NCI-H2171 treated with DMSO at 0.1 percent for 48 hours (cell line): ENCODE data around the gene CMPK2.
"Not testable (repeated sequence)": the region's sequence is repeated elsewhere in the genome, so short reads cannot be mapped to it uniquely, and the experiment has no call there.

Experiments
- DNase-seq: peaks from one replicate; lab custom pipeline; 2025; lab: John Stamatoyannopoulos, UW

Gene CMPK2, protein sequence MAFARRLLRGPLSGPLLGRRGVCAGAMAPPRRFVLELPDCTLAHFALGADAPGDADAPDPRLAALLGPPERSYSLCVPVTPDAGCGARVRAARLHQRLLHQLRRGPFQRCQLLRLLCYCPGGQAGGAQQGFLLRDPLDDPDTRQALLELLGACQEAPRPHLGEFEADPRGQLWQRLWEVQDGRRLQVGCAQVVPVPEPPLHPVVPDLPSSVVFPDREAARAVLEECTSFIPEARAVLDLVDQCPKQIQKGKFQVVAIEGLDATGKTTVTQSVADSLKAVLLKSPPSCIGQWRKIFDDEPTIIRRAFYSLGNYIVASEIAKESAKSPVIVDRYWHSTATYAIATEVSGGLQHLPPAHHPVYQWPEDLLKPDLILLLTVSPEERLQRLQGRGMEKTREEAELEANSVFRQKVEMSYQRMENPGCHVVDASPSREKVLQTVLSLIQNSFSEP

DNA sequence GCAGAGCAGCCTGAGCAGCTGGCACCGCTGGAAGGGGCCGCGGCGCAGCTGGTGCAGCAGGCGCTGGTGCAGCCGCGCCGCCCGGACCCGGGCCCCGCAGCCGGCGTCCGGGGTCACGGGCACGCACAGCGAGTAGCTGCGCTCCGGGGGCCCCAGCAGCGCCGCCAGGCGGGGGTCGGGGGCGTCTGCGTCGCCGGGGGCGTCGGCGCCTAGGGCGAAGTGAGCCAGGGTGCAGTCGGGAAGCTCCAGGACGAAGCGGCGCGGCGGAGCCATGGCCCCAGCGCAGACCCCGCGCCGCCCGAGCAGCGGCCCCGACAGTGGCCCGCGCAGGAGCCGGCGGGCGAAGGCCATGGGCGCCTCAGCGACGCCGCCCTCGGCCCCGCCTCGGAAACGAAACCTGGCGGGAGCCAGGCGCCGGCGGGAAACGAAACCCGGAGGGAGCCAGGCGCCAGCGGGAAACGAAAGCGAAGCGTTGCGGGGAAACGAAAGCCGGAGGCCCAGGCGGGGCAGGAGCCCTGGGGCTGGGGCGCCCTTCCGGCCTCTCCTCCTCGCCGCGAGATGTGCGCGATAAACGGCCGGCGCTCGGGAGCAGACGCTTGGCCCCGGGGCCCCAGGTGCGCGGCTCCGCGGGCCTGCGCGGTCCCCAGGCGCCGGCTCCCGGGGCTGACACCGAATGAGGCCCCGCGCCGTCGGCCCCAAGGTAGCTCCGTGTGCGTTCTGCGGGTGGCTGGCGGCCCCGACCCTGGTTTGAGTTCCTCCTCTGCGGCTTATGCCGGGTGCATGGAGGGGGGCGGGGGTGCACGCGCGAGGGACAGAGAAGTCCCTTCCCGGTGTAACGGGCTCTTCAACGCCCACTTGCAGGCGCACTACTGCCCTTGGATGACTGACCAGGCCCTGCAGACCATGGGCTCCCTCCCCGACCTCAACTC lies at the start of gene CMPK2:
TSS of gene CMPK2 (minus strand) at position 562 of the 929 bp plus-strand sequence. CDS start at position 351, 211 bp downstream.
- peak; percentile 75 for DNase-seq

DNA sequence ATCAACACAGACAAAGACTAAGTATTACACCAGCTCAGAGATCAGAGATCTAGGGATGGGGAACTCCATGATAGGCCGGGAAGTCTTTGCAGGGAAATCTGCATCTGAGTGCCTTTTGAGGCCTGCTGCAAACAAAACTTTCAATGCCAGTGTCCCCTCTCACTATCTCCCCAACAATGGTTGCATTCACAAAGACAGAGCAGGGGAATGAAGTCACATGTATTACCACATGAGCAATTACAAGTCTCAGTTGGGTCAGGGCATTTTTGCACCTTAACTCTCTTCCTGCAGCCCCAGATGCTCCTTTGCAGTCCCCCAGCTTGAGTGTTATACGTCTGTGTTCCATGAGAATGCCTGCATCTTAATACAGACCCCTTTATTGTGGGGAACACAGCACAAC lies 49.7 kb upstream of the CMPK2 start:
- no peak for DNase-seq

DNA sequence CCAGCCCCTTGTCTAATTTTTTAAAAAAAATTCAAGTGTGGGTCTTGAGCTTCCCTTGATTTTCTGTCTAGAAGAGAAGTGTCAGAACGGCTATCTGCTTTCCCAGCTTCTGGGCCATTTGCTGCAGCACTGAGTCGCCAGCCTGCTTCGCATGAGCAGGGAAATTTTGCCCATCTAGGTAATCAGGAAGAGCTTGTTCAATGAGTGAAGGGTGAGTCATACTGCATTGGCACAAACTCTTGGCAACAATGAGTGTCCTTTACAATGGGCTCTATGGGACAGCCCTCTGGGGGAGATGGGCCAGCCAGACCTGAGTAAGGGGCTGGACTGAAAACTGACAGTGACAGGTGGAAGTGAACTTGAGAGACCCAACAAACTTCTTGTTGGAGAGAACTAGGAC lies 49.1 kb upstream of the CMPK2 start:
- DNase-seq, result no peak

DNA sequence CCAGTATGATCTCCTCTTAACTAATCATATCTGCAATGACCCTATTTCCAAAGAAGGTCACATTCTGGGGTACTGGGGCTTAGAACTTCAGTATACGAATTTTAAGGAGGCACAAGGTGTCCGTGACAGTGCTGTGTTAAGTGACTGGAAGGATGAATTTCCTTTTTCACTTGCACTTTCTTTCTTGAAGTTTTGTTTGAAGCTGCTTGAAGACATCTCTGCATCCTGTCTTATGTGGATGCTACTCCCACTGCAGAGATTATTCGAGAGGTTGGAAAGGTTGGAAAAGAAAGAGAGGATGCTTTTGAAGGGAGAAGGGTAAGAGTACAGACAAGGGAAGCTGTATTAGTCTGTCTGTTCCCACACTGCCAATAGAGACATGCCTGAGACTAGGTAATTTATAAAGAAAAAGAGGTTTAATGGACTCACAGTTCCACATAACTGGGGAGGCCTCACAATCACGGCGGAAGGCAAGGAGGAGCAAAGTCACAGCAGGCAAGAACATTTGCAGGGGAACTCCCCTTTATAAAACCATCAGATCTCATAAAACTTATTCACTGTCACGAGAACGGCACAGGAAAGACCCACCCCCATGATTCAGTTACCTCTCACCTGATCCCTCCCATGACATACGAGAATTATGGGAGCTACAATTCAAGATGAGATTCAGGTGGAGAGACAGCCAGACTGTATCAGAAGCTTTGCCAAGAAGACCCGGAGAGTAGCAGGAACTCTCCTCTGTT lies 47.9 kb upstream of the CMPK2 start:
- no peak for DNase-seq

DNA sequence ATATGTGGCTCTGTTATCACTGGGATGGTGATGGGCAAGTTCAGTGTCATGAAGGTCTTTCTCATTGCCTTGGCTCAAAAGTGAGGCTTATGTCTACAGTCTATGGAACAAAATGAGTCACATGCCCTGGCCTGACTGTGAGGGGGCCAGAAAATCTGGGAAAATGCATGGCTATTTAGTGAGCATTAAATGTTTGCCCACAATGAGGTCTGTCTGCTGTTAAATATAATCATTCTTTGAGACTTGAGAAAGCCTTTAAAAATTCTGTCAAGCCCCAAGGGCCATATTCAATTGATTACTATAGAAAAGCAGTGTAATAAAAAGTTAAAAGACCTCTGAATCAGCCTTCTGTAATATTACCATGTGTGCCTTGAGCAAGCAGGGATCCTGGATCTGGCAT lies 46.0 kb upstream of the CMPK2 start:
- no peak for DNase-seq

DNA sequence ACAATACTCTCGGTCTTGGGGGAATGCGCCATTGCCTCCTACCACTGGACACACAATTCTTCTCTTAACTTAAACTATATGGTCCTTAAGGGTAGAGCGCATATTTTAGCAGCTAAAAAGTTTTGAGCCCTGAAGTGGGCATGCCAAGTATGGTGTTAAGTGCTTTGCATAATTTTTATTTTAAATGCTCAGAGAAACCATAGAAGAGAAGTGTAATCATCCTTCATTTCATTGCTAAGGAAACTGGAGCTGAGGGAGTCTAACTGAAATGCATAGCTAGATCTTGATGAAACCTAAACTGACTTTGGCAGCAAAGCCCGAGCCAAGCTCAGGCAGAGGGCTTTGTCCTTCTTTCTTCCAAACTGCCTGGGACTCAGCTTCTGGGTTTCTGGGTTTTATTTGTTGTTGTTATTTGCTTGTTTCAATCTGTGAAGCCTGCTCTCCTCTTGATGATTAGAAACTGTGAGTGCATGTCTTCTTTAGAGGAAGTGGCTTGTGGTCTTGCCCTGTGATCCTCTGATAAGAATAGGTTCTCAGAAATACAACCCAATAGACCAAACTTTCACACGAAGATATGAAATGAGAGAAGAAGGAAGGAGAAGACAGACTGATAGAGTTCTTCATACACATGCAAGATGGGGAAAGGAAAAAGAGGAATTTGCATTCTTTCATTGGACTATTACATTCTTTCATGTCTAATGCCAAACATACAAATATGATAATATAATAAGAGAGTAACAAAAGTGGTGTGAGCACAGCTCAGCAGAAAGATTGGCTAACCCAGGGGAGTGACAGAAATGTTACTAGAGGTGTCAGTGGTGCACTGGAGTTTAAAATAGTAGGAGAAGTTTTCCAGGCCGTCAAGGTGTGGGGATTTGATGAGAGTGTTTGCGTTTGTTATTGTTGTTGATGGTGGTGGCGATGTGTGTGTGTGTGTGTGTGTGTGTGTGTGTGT lies 44.0 kb upstream of the CMPK2 start:
- DNase-seq, result no peak

DNA sequence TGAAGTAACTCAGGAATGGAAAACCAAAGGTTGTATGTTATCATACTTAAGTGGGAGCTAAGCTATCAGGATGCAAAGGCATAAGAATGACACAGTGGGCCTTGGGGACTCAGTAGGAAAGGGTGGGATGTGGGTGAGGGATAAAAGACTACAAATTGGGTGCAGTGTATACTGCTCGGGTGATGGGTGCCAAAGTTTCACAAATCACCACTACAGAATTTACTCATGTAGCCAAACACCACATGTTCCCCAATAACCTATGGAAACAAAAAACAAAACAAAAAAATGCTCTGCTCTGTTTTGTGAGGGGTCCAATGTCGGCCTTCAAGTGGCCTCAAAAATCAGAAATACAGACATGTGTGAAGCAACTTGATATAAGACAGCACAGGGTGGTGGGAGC lies 42.6 kb upstream of the CMPK2 start:
- no peak for DNase-seq

DNA sequence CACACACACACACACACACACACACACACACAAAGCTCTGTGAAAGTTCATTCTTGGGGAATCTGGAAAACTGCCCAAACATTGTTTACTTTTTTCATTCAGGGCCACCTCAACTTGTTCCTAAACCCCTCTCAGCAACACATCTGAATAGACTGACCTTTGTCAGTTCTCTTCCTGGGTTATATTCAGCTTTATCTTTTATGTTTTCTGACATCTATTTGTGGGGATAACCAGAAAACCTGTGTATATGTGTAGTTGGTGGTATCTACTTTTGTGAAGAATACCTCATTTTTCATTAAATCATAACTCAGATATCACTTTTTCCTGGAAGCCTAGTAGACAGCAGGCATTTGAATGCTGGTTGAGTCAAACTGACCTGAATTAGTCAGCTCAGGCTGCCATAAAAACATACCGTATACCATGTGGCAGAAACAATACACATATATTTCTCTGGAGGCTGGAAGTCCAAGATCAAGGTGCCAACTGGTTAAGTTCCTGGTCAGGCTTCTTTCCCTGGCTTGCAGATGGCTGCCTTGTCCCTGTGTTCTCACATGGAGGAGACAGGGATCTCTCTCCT lies 40.5 kb upstream of the CMPK2 start:
- DNase-seq, result no peak

DNA sequence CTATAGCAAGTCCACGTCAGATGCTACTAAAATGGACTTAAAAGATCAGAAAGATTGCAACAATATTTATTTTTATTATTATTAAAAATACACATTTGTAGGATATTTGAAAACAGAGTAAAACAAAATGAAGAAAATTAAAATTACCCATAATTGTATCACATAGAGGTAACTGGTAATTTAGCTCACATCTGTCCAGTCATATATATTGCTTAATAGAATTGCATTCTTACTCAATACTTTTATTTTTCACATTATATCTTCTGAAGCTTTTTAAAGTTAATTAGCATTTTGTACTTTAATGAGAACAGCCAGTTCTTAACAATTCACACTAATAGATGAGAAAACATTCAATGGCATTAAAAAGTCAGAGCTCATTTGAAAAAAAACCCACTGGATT lies 40.0 kb upstream of the CMPK2 start:
- no peak for DNase-seq

DNA sequence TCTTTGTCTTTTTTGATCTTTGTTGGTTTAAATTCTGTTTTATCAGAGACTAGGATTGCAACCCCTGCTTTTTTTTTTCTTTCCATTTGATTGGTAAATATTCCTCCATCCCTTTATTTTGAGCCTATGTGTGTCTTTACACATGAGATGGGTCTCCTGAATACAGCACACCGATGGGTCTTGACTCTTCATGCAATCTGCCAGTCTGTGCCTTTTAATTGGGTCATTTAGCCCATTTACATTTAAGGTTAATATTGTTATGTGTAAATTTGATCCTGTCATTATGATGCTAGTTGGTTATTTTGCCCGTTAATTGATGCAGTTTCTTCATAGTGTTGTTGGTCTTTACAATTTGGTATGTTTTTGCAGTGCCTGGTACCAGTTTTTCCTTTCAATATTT lies 36.9 kb upstream of the CMPK2 start:
- DNase-seq, result not testable (repeated sequence)

DNA sequence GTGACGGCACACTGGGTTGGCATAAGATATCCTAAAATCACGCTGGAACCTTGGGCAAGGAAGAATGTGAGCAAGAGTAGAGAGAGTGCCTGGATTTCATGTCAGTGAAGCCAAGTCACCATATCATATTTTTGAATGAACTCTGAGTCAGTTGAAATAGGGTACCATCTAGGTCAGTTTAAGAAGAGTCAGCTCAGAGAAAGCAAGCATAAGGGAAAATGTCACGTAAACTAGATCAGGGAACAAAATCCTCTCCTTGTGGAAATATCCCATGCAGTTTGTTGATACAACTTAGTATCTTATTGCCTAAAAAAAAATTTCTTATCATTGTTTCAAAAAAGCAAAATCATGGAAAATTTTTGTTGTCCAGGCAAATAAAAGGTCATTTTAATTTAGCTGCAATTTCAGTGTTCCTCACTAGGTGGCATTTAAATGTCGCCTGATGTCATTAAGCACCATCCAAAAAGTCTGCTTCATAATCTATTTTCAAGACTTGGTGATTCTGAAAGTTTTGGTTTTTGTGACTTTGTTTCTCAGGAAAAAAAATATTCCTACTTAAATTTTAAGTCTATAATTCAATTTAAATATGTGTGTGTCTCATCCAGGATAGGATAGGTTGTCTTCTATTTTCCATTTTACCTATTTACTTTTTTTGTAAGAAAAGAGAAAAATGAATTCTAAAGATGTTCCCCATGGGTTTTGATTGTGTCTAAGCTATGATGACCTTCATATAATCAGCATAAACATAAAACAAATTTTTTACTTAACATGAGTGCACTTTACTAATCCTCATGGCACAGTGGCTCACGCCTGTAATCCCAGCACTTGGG lies 31.4 kb upstream of the CMPK2 start:
- peak; percentile 42 for DNase-seq

DNA sequence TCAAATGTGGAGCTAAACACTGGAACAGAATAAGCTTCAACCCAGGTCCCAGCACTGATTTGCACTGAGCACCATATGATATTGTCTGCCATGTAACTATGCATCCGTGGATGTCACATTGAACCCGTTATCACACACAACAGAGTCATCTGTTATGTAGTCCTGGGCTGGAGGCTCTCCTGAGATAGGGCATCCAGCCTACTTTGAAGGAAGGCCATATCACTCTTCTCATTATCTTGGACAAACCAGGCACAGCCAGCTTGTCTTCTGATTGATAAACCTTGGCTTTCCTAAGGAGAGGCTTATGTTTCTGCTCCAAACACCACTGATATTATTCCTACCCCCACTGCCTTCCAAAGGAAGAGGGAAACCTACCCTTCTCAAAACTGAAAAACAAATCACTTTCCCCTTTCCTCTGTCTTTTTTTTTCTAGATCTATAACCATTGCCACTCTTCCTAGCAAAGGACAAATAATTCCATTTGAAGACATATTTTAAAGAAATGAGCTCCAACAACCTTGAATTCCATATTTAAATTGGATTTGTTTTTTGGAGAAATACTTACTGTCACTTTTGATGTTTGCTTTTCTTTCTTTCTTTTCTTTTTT lies 28.3 kb upstream of the CMPK2 start:
- DNase-seq, result no peak

DNA sequence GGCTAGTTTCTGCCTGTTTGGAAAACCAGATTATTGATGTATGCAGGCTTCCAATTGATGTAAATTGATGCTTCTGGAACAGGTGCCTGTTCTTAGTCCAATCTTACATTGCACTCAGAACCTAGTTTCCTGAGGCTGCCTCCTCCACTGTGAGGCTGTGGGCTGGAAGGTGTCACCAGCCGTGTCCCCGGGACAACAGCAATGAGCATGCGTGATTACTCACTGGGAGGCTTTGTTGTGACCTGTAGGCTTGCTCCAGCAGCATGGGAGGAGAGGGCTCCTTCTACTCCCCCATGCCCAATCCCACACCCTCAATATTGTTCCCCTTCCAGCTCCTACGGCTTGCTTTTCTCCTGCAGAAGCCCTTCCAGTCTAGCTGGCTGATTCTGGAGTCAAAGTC lies 23.0 kb upstream of the CMPK2 start:
- no peak for DNase-seq

DNA sequence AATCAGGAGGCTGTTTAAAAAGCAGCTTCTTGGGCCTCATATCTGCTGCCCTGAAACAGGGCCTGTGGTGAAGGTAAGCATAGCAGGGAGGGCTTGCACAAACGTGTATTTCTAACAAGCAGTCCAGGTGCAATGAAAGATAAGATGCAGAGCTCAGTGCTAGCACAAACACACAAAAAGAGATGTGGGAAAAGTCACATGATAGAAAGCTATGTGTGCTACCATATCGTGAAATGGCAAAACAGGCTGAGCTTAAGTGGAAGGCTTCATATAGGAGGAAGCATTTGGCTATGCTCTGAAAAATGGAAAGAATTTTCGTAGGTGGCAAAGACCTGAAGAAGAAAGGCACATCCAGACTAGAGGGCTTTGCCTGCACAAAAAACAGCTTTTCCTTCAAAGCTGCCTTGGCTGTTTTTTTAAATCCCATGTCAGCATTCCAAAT lies 22.1 kb upstream of the CMPK2 start:
- no peak for DNase-seq

DNA sequence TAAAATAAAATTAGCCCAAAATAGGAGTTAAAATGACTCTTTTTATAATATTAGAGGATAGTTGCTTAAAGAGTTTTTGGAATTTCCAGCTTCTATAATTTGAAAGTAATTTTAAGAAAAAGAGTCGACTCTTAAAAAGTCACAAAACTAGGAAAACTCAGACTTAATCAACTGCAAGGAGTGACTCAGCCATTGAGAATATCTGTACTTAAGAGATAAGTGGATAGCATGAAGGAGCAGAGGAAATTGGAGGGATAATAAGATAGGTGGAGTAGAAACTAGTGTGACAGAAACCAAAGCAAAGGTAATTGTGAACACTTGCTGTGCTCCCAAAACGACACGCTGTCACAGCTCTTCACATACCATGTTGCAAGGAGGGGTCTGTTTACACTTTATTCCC lies 20.3 kb upstream of the CMPK2 start:
- no peak for DNase-seq

DNA sequence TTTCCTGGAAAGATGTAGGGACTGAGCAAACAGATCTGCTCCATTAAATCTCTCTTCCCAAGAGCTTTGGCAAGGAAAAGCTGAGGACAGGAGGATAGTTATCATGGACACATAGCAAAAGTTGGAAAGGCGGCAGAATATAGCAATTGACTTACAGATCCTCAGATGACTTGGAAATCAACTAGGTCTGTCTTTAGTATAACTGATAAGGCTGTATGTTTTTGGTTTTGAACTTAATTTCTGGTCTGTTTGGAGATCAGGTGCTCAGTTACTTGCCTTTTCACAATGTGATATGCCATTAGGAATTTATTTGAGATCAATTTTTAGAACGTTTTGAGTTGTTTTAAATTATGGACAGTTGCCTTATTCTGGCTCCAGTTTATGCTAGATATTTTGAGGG lies 19.8 kb upstream of the CMPK2 start:
- DNase-seq, result no peak

DNA sequence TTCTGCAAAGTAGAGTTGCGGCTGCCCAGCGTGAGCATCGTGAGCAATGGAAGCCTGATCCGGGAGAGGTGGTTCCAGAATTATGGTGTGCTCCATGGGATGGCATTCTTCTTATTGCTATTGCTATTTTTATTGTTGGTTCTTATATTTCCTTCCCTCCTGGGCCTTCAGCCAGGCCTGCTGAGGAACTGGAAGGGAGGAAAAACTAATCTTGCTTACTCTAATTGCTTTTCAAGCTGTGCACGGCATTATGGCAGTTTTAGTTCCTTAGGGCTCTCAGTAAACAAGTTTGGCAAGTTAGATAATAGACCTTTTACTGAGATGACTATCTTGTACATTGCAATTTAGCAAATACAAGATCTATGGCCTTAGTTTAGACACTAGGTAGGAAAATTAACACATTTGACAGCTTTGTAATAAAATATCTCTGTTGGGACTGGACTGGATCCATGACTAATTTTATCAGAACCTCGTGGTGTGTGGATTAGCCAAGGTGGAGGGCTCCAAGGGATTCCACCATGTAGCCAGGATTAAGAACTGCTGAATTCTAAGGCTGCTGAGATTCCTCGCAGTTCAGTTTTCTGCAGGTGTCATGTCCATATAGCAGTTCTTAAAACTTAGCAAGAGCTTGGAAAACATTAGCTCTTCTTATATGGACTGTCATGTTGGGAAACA lies 17.9 kb upstream of the CMPK2 start:
- no peak for DNase-seq

DNA sequence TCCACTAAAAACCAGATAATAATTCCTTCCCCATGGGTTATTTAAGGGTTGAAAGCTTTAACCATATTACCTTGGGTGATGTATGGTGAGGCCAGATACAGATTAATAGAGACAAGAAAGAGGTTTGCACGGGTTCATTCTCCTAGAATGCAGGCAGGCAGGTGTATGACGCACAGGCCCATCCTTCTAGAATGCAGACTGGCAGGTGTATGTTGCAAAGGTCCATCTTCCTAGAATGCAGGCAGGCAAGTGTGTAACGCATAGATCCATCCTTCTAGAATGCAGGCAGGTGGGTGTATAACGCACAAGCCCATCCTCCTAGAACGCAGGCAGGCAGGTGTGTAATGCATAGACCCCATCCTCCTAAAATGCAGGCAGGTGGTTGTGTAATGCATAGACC lies 15.8 kb upstream of the CMPK2 start:
- DNase-seq, result no peak

DNA sequence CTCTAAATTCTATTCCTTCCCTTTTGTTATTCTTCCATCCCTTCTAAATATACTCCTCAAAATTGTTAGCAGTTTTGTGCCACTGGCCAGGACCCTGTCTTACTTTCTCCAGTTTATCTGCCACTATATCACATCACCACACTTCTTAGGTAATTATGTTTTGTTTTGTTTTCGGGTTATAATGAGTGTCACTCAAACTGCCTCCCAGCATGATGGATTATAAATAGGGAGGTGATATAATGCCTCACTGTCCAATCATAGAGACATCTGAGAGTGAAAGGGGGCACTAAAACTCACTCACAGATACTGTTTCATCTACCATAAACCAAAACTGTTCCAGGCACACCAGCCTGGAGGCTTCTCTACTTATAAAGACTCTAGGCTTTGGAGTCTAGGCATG lies 15.3 kb upstream of the CMPK2 start:
- peak; percentile 15 for DNase-seq
